Cardiac muscle cell (in vitro differentiated cells and primary cell): ENCODE results near the gene GVQW3. TPM values are rescaled to one million over a fixed set of nuclear protein-coding genes. Genes with fewer than 3 reads are reported as not detected.

ENCODE experiments used
- DNase-seq, 2 donors: peaks; one replicate each; pipeline versions ENCODE4 v3.0.0 to v3.0.0-alpha.2; 2010 to 2017; ENCODE audit warnings: low read depth in 1 of 2, low spot score in 1 of 2
- H3K27ac ChIP-seq: fragments of 200-600 bp; sonication (generic); 2 replicates; pipeline ENCODE4 v1.5.1; 2016
- H3K27me3 ChIP-seq: fragments of 200-600 bp; sonication (generic); 2 replicates; pipeline ENCODE4 v1.6.0; 2016; ENCODE audit warnings: control low read depth
- H3K36me3 ChIP-seq: fragments of 200-600 bp; sonication (generic); 2 replicates; pipeline ENCODE4 v1.5.1; 2016; ENCODE audit warnings: control low read depth
- H3K4me1 ChIP-seq: fragments of 200-600 bp; sonication (generic); 2 replicates; pipeline ENCODE4 v1.8.1; 2017; ENCODE audit warnings: low read depth, mild to moderate bottlenecking, mixed run types
- H3K4me3 ChIP-seq: fragments of 200-600 bp; sonication (generic); 2 replicates; pipeline ENCODE4 v1.5.1; 2016; ENCODE audit warnings: mild to moderate bottlenecking
- H3K9me3 ChIP-seq: fragments of 200-600 bp; sonication (generic); 2 replicates; pipeline ENCODE4 v1.5.1; 2017; ENCODE audit warnings: low read depth, mild to moderate bottlenecking, control low read depth
- CTCF ChIP-seq: IDR thresholded peaks from 2 replicates; pipeline ENCODE4 v1.5.1; 2012; ENCODE audit warnings: low read depth, mild to moderate bottlenecking, low read length
- polyA plus RNA-seq: library from polyadenylated mRNA; unstranded; fragments of >200 nt; fragmentation: Nextera tagmentation; extraction: Ambion mirVana; gene quantifications from 2 replicates; pipeline ENCODE4 v1.2.1, GENCODE V29; 2016
- total RNA-seq: library from RNA; depleted of rRNA; stranded (reverse); fragments of >200 nt; gene quantifications from 2 replicates; pipeline ENCODE4 v1.2.3, GENCODE V29; 2016

Gene GVQW3
- total RNA-seq (8.1 and 13.3 TPM in 2 replicates), polyA plus RNA-seq (3.9 and 6.0 TPM in 2 replicates)

GRCh38 chr11:76380977-76381719, at the start of gene GVQW3, which contains the start of gene THAP12:
TSS of gene GVQW3 (plus strand) at chr11:76381323. CDS start at chr11:76381829, 506 bp downstream.
TSS of gene THAP12 (minus strand) at chr11:76381132. CDS start at chr11:76380836, 296 bp downstream.
- no peaks in the 10 kb centered on the region for H3K27me3 ChIP-seq
- peaks cover 16% of the 10 kb centered on the region for H3K4me1 ChIP-seq
- peak; percentile 99 for DNase-seq
- no peaks in the 10 kb centered on the region for H3K36me3 ChIP-seq
- peak within 1 kb of the TSS; percentile 72 for H3K27ac ChIP-seq
- peak within 1 kb of the TSS; percentile 74 for H3K4me3 ChIP-seq
- H3K9me3 ChIP-seq, result no peaks in the 10 kb centered on the region
- TF ChIP-seq CTCF, result no peak

GRCh38 chr11:76334826-76335389, 46.2 kb upstream of the GVQW3 start:
- H3K27ac ChIP-seq, result no peak overlapping the region
- no peak for TF ChIP-seq CTCF

GRCh38 chr11:76335842-76336241, 45.3 kb upstream of the GVQW3 start:
- Histone ChIP-seq H3K36me3 (no peaks in the 10 kb centered on the region), H3K9me3 (no peaks in the 10 kb centered on the region), H3K27ac (no peak overlapping the region), H3K4me1 (no peaks in the 10 kb centered on the region), H3K27me3 (no peaks in the 10 kb centered on the region), H3K4me3 (no peak overlapping the region)
- DNase-seq, result no peak
- TF ChIP-seq CTCF, result no peak

More at GRCh38 chr11:76334826-76335389, 46.2 kb upstream of the GVQW3 start:
- Histone ChIP-seq H3K36me3 (no peaks in the 10 kb centered on the region), H3K27me3 (no peaks in the 10 kb centered on the region), H3K9me3 (no peaks in the 10 kb centered on the region), H3K4me3 (no peak overlapping the region), H3K4me1 (peaks cover 5% of the 10 kb centered on the region)
- no peak for DNase-seq

- DNase-seq, result no peak
- Histone ChIP-seq H3K4me3 (no peak overlapping the region), H3K9me3 (no peaks in the 10 kb centered on the region), H3K36me3 (no peaks in the 10 kb centered on the region), H3K27me3 (no peaks in the 10 kb centered on the region), H3K27ac (no peak overlapping the region), H3K4me1 (no peaks in the 10 kb centered on the region)
- no peak for TF ChIP-seq CTCF
These were observed 44.5 kb upstream of the GVQW3 start for GRCh38 chr11:76336597-76336996.

- Histone ChIP-seq H3K4me1 (no peaks in the 10 kb centered on the region), H3K4me3 (no peak overlapping the region), H3K27me3 (no peaks in the 10 kb centered on the region), H3K36me3 (no peaks in the 10 kb centered on the region), H3K27ac (no peak overlapping the region), H3K9me3 (no peaks in the 10 kb centered on the region)
- TF ChIP-seq CTCF, result no peak
- no peak for DNase-seq
These were observed 43.7 kb upstream of the GVQW3 start for GRCh38 chr11:76337469-76337868.
